ENCODE measurements around the gene SLC1A3. TPM values are rescaled to one million over a fixed set of nuclear protein-coding genes. Genes with fewer than 3 reads are reported as not detected.

SLC1A3 gene
- total and polyA plus RNA-seq, 2 of the 4 experiments (the other 2 are of a cell fraction): 0.27 to 1.3 TPM

DNA sequence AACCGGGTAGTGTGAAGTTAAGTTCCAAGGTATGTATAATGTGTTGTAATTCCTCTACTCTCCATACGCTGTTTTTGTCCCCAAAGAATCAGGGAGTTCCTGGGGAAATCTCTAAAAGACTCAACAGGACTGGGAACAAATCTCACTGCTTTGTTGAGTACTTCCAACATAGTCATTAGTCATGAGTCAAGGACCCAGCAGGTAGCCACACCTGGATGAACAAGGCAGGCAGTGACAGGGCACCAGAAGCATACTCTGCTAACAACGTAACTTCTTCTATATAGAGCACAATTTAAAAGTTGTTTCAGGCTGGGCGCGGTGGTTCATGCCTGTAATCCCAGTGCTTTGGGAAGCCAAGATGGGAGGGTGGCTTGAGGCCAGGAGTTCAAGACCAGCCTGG is 126.8 kb downstream of the SLC1A3 start:
- ChIA-PET CTCF (no interaction called here), POLR2A (ENCODE audit: unreplicated experiment) (no interaction called here)
- H3K4me3 ChIP-seq (ENCODE audit: insufficient read depth, low read depth, low read length): no peak overlapping the region
- no peak overlapping the region for H2BK15ac ChIP-seq (ENCODE audit: low read depth, low read length)
- H2BK5ac ChIP-seq (ENCODE audit: low read depth, low read length, poor library complexity, severe bottlenecking): no peak overlapping the region
- H3K4me1 ChIP-seq (ENCODE audit: control insufficient read depth, insufficient read depth, low read length): no peaks in the 10 kb centered on the region
- H3K14ac ChIP-seq (replicated peaks; ENCODE audit: low read depth, low read length): no peak overlapping the region
- H3K36me3 ChIP-seq (ENCODE audit: control insufficient read depth, insufficient read depth, low read length): no peaks in the 10 kb centered on the region
- no peak overlapping the region for H3K18ac ChIP-seq (ENCODE audit: low read depth, low read length)
- H3K23ac ChIP-seq (ENCODE audit: low read depth, low read length): no peak overlapping the region
- no peak overlapping the region for H2AK5ac ChIP-seq (ENCODE audit: low read depth, low read length)
- no peaks in the 10 kb centered on the region; the same call in 1 of the 2 replicates for H3K9me1 ChIP-seq (ENCODE audit: insufficient read depth, low read length)
- H3K4ac ChIP-seq (ENCODE audit: low read depth, low read length): no peak overlapping the region
- no peaks in the 10 kb centered on the region for H3K9me3 ChIP-seq (ENCODE audit: control insufficient read depth, insufficient read depth, low read length)
- H4K91ac ChIP-seq (ENCODE audit: insufficient read depth, low read depth, low read length): no peak overlapping the region
- dilution Hi-C loops (cut with HindIII; ENCODE audit: low sequenced_read_pairs, unreplicated experiment): no loop called here
- no CpG with 5 or more reads among the region's 5 CpGs for WGBS, 2 experiments (ENCODE audit: extremely low coverage in 2 of 2, insufficient read length in 1 of 2)
- TF ChIP-seq, protein P1, sequence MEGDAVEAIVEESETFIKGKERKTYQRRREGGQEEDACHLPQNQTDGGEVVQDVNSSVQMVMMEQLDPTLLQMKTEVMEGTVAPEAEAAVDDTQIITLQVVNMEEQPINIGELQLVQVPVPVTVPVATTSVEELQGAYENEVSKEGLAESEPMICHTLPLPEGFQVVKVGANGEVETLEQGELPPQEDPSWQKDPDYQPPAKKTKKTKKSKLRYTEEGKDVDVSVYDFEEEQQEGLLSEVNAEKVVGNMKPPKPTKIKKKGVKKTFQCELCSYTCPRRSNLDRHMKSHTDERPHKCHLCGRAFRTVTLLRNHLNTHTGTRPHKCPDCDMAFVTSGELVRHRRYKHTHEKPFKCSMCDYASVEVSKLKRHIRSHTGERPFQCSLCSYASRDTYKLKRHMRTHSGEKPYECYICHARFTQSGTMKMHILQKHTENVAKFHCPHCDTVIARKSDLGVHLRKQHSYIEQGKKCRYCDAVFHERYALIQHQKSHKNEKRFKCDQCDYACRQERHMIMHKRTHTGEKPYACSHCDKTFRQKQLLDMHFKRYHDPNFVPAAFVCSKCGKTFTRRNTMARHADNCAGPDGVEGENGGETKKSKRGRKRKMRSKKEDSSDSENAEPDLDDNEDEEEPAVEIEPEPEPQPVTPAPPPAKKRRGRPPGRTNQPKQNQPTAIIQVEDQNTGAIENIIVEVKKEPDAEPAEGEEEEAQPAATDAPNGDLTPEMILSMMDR (conservative IDR thresholded peaks at IDR 0.05; ENCODE audit: low read depth, low read length): no peak
- TF ChIP-seq RFX5 (IDR thresholded peaks at IDR 0.05; ENCODE audit: low read depth, low read length): no peak
- TF ChIP-seq, protein P2, sequence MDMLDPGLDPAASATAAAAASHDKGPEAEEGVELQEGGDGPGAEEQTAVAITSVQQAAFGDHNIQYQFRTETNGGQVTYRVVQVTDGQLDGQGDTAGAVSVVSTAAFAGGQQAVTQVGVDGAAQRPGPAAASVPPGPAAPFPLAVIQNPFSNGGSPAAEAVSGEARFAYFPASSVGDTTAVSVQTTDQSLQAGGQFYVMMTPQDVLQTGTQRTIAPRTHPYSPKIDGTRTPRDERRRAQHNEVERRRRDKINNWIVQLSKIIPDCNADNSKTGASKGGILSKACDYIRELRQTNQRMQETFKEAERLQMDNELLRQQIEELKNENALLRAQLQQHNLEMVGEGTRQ (IDR thresholded peaks at IDR 0.05; ENCODE audit: low read depth, low read length): no peak
- no peak for TF ChIP-seq POLR2A (IDR thresholded peaks at IDR 0.05; ENCODE audit: low read depth, low read length)
- no peak for TF ChIP-seq CEBPB (IDR thresholded peaks at IDR 0.05; ENCODE audit: low read depth, low read length)
- no peak for TF ChIP-seq RCOR1 (IDR thresholded peaks at IDR 0.05; ENCODE audit: insufficient replicate concordance, low read length)
- no peak for TF ChIP-seq CHD1 (IDR thresholded peaks at IDR 0.05; ENCODE audit: low read depth, low read length)
- no peak overlapping the region for H2AK9ac ChIP-seq (replicated peaks; ENCODE audit: low read depth, low read length, poor library complexity)
- no peak overlapping the region for H4K5ac ChIP-seq (ENCODE audit: low read depth, low read length)
- no peak overlapping the region for H2BK120ac ChIP-seq (ENCODE audit: low read depth, low read length)
- peaks cover 27% of the 10 kb centered on the region for H3K27me3 ChIP-seq (ENCODE audit: control insufficient read depth, insufficient read depth, low read length)
- no peak for DNase-seq
- no peaks in the 10 kb centered on the region for H4K20me1 ChIP-seq (ENCODE audit: insufficient read depth, low read length)
- intact Hi-C loops (cut with micrococcal nuclease): no loop called here
- H3K4me2 ChIP-seq (ENCODE audit: low read depth, low read length): no peak overlapping the region
- H3K56ac ChIP-seq (ENCODE audit: extremely low read depth, insufficient read depth, low read length): no peak overlapping the region
- H3K27ac ChIP-seq (ENCODE audit: insufficient read depth, low read length): no peak overlapping the region
- ATAC-seq (ENCODE audit: low read depth): no peak
- no TSS peak for BruUV-seq (replicated peaks)
- H3K9ac ChIP-seq (ENCODE audit: low read depth, low read length): no peak overlapping the region
- H4K8ac ChIP-seq (ENCODE audit: low read depth in 2 of 2, low read length in 2 of 2): no peak overlapping the region
- H3K79me1 ChIP-seq (ENCODE audit: low read depth in 1 of 2, low read length in 2 of 2): no peaks in the 10 kb centered on the region
- in situ Hi-C loops (cut with MboI; ENCODE audit: low sequenced_read_pairs): no loop called here
- no peak overlapping the region for H2BK20ac ChIP-seq (ENCODE audit: low read depth, low read length)
- no peak overlapping the region for H2AFZ ChIP-seq (replicated peaks; ENCODE audit: low read length, poor library complexity)
